Thyroid gland (tissue), 4 donors: ENCODE measurements around the gene OR2T1. TPM values are rescaled to one million over a fixed set of nuclear protein-coding genes. Genes with fewer than 3 reads are reported as not detected.
"Not testable (repeated sequence)": the region's sequence is repeated elsewhere in the genome, so short reads cannot be mapped to it uniquely, and the experiment has no call there.

ENCODE experiments used
- DNase-seq, 2 donors: peaks; one replicate each; pipeline ENCODE4 v3.0.0-alpha.2; 2019
- H3K27ac ChIP-seq, 3 donors: fragments of 200-600 bp; sonication (generic); 1 replicate in 2 of 3; 2 replicates in 1 of 3; pipeline ENCODE4 v1.5.1; 2016 to 2019; ENCODE audit warnings: mild to moderate bottlenecking in 1 of 3, moderate library complexity in 1 of 3
- H3K27me3 ChIP-seq: fragments of 200-600 bp; sonication (generic); one replicate; pipeline ENCODE4 v1.5.1; 2019
- H3K36me3 ChIP-seq, 2 donors: fragments of 200-600 bp; sonication (generic); one replicate each; pipeline ENCODE4 v1.5.1; 2016 to 2019
- H3K4me1 ChIP-seq, 2 donors: fragments of 200-600 bp; sonication (generic); one replicate each; pipeline ENCODE4 v1.5.1; 2017 to 2019
- H3K4me3 ChIP-seq, 3 donors: fragments of 200-600 bp; sonication (generic); replicated peaks in 1 of 3; 1 replicate in 2 of 3; 2 replicates in 1 of 3; pipeline ENCODE4 v1.5.1; 2016; ENCODE audit warnings: mild to moderate bottlenecking in 1 of 3
- H3K9me3 ChIP-seq: fragments of 200-600 bp; sonication (generic); one replicate; pipeline ENCODE4 v1.5.1; 2017
- WGBS, 2 donors: methylation state at CpG; one replicate each; pipeline ENCODE4 v1.1.5; 2017; 5-methylcytosine and 5-hydroxymethylcytosine counted together
- intact Hi-C: fragments of 100-400 bp; cut with DNase I; formaldehyde crosslinking; loops from one replicate; pipeline ENCODE4 v1.15.1; 2023
- total RNA-seq, 4 donors: library from RNA; depleted of rRNA; stranded (reverse); fragments of >200 nt; gene quantifications; one replicate each; pipeline ENCODE4 v1.2.3, GENCODE V29; 2016

Gene OR2T1
- total RNA-seq, 4 donors from 2014 or later, result not detected

DNA sequence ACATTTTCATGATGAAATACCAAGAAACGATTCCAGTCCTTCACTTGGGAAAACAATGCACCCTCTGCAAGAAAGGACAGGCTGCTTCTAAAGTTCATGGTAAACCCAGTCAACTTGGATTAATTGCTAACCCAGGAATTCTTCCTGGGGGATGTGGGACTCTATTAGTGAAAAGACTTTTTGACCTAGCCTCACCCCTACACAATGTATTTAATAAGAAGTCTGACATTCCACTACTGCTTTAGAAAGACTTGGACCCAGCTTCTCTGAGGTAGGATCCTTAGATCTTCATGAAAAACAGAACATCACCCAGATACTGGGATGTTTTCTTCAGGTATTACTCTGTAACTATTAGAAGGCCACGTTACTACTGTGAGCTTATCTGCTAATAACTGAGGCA lies 42.6 kb downstream of the OR2T1 start, which contains the start of gene OR2T2:
Gene OR2T2, plus strand, starts transcription at position 239 of the 400 bp plus-strand sequence. CDS start 7,161 bp downstream, outside the sequence.
- H3K27me3 ChIP-seq, H3K27ac ChIP-seq, H3K9me3 ChIP-seq, H3K36me3 ChIP-seq, H3K4me3 ChIP-seq, H3K4me1 ChIP-seq, DNase-seq, intact Hi-C loops: not testable (repeated sequence)
- WGBS, 2 donors, result 60 to 67% methylated on average over 2 of the region's 2 CpGs

DNA sequence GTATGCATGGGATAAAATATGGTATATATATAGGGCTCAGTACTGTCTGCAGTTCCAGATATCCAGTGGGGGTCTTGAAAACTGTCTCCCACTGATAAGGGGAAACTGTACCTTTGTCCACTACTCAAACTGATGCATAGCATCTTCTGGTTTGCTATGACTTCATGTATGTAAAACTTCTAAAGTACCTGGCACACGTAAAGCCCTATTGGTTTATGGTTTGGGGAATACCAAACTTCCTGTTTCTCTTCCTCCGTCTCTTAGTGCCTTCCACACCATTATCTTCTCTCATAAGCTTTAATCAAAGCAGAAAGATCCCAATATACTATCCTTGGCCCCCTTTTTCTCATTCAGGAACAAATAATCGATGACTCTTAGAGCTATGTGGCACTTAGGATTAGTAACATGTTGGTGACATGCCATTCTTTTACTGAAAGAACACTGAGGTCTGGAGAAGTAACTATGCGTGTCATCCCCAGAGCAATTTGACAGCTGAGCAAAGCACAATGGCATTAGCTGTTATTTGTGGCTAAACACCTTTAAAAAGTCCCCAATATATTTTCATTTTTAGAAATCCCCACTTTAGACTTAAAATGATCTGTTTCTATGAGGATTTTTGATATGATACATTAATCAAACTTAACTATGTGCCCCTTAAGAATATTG lies 45.7 kb downstream of the OR2T1 start:
- H3K27ac ChIP-seq, H3K4me1 ChIP-seq, H3K9me3 ChIP-seq, H3K36me3 ChIP-seq, H3K4me3 ChIP-seq, DNase-seq, intact Hi-C loops, H3K27me3 ChIP-seq: not testable (repeated sequence)
- WGBS, 2 donors, result no CpG with 5 or more reads among the region's 4 CpGs

DNA sequence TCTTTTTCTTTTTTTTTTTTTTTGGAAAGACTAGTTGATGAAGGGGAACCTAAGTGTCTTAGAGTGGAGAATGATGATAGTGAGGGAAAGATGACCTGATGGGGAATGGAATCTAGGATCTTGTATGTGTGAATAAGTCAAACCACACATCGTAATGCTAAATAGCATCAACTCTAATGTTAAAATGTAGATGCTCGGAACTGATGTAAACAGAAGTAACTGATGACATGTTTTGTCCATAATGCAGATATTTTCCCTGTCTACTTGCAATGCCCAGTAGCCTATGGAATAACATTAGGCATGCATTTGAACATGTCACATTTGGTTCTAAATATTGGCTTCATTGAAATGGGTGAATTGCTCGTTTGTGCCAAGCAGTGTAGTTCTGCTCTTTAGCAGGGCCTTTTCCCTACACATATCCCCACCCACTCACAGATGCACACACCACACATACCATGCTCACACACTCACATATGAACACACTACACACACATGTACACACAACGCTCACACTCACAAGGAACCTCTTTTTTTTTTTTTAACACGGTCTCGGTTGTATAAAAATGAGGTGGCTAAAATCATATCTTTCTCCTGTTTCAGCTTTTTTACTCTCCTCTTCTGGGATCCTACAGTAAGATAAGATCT lies 47.1 kb downstream of the OR2T1 start:
- DNase-seq, H3K9me3 ChIP-seq, H3K27ac ChIP-seq, H3K27me3 ChIP-seq, H3K4me1 ChIP-seq, H3K36me3 ChIP-seq, intact Hi-C loops, H3K4me3 ChIP-seq: not testable (repeated sequence)
- WGBS, 2 donors, result 81 to 87% methylated on average over 5 of the region's 6 CpGs

DNA sequence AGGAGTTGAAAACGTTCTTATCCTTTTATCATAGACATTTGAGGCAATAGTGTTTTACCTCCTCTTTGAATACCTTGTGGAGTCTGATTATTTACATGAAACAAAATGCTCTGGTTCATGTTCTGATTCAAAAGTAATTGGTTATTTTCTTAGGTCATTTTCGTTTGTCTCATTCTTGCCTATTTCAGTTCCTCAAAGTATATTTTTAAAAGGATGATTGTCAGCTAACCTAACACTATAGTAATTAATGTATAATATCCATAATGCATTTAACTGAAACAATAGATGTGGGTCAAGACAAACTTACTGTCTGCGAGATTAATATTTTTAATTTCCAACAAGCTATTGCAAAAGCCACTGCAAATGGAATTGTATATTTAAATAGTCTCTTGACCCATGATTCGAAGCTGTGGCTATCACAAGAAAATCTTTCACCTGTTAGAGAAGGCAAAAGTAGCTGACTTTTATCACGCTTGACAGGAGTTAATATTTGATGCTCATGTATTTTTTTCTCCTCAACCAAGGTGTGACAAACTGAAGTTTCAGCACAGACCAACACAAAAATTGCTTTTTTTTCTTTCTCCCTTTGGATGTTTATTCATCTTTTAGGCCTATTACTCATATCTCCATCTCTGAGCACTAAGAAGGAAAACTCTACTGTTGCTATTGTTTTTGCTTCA lies 47.8 kb downstream of the OR2T1 start:
- H3K4me3 ChIP-seq, H3K27ac ChIP-seq, H3K9me3 ChIP-seq, H3K36me3 ChIP-seq, H3K4me1 ChIP-seq, H3K27me3 ChIP-seq, intact Hi-C loops, DNase-seq: not testable (repeated sequence)
- 42 to 48% methylated on average over 2 of the region's 5 CpGs for WGBS, 2 donors

DNA sequence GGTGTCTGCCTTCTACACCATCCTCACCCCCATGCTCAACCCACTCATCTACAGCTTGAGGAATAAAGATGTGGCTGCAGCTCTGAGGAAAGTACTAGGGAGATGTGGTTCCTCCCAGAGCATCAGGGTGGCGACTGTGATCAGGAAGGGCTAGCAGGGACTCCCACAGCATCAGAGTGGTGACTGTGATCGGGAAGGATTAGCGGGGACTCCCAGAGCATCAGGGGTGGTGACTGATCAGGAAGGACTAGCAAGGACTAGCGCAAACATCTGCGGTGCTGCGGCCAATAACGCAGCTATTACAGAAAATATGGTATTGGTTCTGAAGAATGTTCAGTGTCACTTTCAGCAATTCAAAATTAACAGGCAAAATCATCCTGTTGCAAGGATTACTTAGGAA lies 50.8 kb downstream of the OR2T1 start:
- H3K27me3 ChIP-seq, H3K27ac ChIP-seq, H3K4me3 ChIP-seq, intact Hi-C loops, H3K36me3 ChIP-seq, H3K4me1 ChIP-seq, DNase-seq, H3K9me3 ChIP-seq: not testable (repeated sequence)
- 87 to 92% methylated on average over 7 of the region's 7 CpGs for WGBS, 2 donors

DNA sequence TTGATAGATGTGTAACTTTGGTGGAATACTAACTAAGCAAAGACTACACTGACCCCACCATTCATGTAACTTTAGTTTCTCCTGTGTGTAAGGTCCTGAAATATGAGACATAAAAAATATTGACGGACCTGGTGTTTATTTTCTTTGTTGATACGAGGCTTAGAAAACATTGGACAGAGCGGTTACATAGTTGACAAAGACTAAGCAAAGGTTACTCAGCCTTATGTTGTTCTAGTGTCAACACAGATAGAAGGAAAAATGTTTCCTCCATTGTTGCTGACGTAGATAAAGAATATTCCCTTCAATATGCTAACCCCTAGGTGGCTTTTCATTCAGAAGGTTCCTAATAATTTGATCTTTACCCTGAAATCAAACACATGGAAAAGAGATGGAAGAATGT lies 52.2 kb downstream of the OR2T1 start:
- intact Hi-C loops, H3K4me1 ChIP-seq: not testable (repeated sequence)
- WGBS, 2 donors, result 78 to 80% methylated on average over 3 of the region's 4 CpGs

DNA sequence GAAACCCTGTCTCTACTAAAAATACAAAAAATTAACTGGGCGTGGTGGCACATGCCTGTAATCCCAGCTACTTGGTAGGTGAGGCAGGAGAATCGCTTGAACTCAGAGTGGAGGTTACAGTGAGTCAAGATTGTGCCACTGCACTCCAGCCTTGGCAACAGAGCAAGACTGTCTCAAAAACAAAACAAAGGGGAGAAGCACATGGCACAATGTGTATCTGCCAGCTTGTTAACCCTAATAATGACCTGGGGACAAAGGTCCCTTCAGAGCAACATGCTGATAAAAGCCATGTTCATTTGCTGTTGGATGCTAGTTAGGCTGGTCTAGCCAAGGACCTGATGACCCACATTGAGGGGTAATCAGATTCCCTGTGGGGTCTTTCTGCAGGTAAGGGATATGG lies 53.8 kb downstream of the OR2T1 start:
- WGBS, 2 donors, result no CpG with 5 or more reads among the region's 2 CpGs
- intact Hi-C loops, result not testable (repeated sequence)

More for the DNA sequence above, 52.2 kb downstream of the OR2T1 start:
- H3K36me3 ChIP-seq, H3K27ac ChIP-seq, H3K4me3 ChIP-seq, DNase-seq, H3K27me3 ChIP-seq, H3K9me3 ChIP-seq: not testable (repeated sequence)

More for the DNA sequence above, 53.8 kb downstream of the OR2T1 start:
- not testable (repeated sequence) for H3K27ac ChIP-seq, H3K9me3 ChIP-seq, DNase-seq, H3K27me3 ChIP-seq, H3K4me1 ChIP-seq, H3K4me3 ChIP-seq, H3K36me3 ChIP-seq

Other genes starting within 250 kb of the OR2T1 start
- gene OR2M2, start 228.2 kb upstream of the OR2T1 start, total RNA-seq, result not detected
- gene OR2M3, start 205.8 kb upstream of the OR2T1 start, total RNA-seq, result not detected
- not detected for gene OR2M4, start 171.6 kb upstream of the OR2T1 start, total RNA-seq
- gene OR2T33, start 125.1 kb upstream of the OR2T1 start, total RNA-seq, result 1 to 10 TPM in 2 of 4 donors, under 1 TPM in 1, not detected in 1; 0.75 to 1.8 (median 1.4) TPM
- not detected for gene OR2T12, start 99.6 kb upstream of the OR2T1 start, total RNA-seq
- not detected for gene OR2M7, start 78.5 kb upstream of the OR2T1 start, total RNA-seq
- gene OR14C36, start 54.3 kb upstream of the OR2T1 start, total RNA-seq, result not detected
- not detected for gene OR2T4, start 41.4 kb upstream of the OR2T1 start, total RNA-seq
- gene OR2T6, start 27.3 kb upstream of the OR2T1 start, total RNA-seq, result not detected
- not detected for gene OR2T2, start 42.6 kb downstream of the OR2T1 start, total RNA-seq
- gene OR2T3, start 70.3 kb downstream of the OR2T1 start, total RNA-seq, result not detected
- gene OR2T5, start 85.5 kb downstream of the OR2T1 start, total RNA-seq, result not detected
- gene OR2G6, start 105.0 kb downstream of the OR2T1 start, total RNA-seq, result not detected
- not detected for gene OR2T29, start 159.7 kb downstream of the OR2T1 start, total RNA-seq
- gene OR2T34, start 171.7 kb downstream of the OR2T1 start, total RNA-seq, result not detected
- gene OR2T10, start 194.7 kb downstream of the OR2T1 start, total RNA-seq, result not detected
- not detected for gene OR2T11, start 232.0 kb downstream of the OR2T1 start, total RNA-seq
- gene OR2T35, start 242.2 kb downstream of the OR2T1 start, total RNA-seq, result not detected